HG02759 (cell line): Measurements from ENCODE around the gene ETFB.
"Not testable (repeated sequence)": the region's sequence is repeated elsewhere in the genome, so short reads cannot be mapped to it uniquely, and the experiment has no call there.

Experiments
- ATAC-seq: cut with Tn5 transposase; IDR thresholded peaks from one replicate; pipeline ENCODE4 v1.9.1; 2021; ENCODE audit warnings: mild to moderate bottlenecking, moderate library complexity; ENCODE audit not compliant: unreplicated experiment

Gene ETFB

GRCh38 chr19:51365965-51366388, at the start of gene ETFB:
Gene ETFB (minus strand): TSS chr19:51366388. CDS start chr19:51366326, 62 bp downstream.
- ATAC-seq, result no peak

- no peak for ATAC-seq
These were observed 49.0 kb upstream of the ETFB start for GRCh38 chr19:51415187-51415586.

GRCh38 chr19:51410950-51411748, 45.0 kb upstream of the ETFB start:
- no peak for ATAC-seq

GRCh38 chr19:51407511-51408131, 41.4 kb upstream of the ETFB start:
- ATAC-seq, result no peak

- ATAC-seq, result no peak
These were observed 35.9 kb upstream of the ETFB start for GRCh38 chr19:51402117-51402516.

GRCh38 chr19:51399936-51400335, 33.7 kb upstream of the ETFB start:
- not testable (repeated sequence) for ATAC-seq

- ATAC-seq, result no peak
These were observed 33.0 kb upstream of the ETFB start for GRCh38 chr19:51399231-51399630.

GRCh38 chr19:51398096-51398704, 32.0 kb upstream of the ETFB start:
- no peak for ATAC-seq

- ATAC-seq, result not testable (repeated sequence)
These were observed 31.3 kb upstream of the ETFB start for GRCh38 chr19:51397453-51397852.

- ATAC-seq, result no peak
These were observed 30.0 kb upstream of the ETFB start for GRCh38 chr19:51396175-51396574.

GRCh38 chr19:51394050-51394836, 28.1 kb upstream of the ETFB start:
- ATAC-seq, result peak; percentile 88

- no peak for ATAC-seq
These were observed 26.5 kb upstream of the ETFB start for GRCh38 chr19:51392701-51393100.

GRCh38 chr19:51391073-51391611, 25.0 kb upstream of the ETFB start:
- no peak for ATAC-seq

- ATAC-seq, result no peak
These were observed 23.0 kb upstream of the ETFB start for GRCh38 chr19:51389143-51389542.

- no peak for ATAC-seq
These were observed 21.8 kb upstream of the ETFB start, which contains the start of gene LIM2 for GRCh38 chr19:51387924-51388389. Gene LIM2 (minus strand): TSS chr19:51387974. CDS start chr19:51387443, 531 bp downstream.

GRCh38 chr19:51386882-51387520, 20.8 kb upstream of the ETFB start:
- no peak for ATAC-seq

GRCh38 chr19:51382004-51382403, 15.8 kb upstream of the ETFB start:
- ATAC-seq, result no peak

- no peak for ATAC-seq
These were observed 14.2 kb upstream of the ETFB start for GRCh38 chr19:51380379-51380778.

GRCh38 chr19:51377422-51377821, 11.2 kb upstream of the ETFB start:
- no peak for ATAC-seq
